PC-9 (cell line): ENCODE data around the gene CDC14B. TPM values are rescaled to one million over a fixed set of nuclear protein-coding genes. Genes with fewer than 3 reads are reported as not detected.

Experiments used
- BruUV-seq: library from RNA; stranded (reverse); fragments of 400-500 nt; replicated peaks from 2 replicates; lab custom pipeline; 2021; lab: Mats Ljungman, UMichigan
- CTCF ChIA-PET: fragments of 300-600 bp; sonication (Branson Sonifier 250); formaldehyde crosslinking; loops from one replicate; lab custom pipeline; 2022; ENCODE audit warnings: antibody characterized with exemption; lab: Charles Lee
- POLR2A ChIA-PET: fragments of 300-600 bp; sonication (Branson Sonifier 250); formaldehyde crosslinking; loops from one replicate; lab custom pipeline; 2022; ENCODE audit warnings: antibody characterized with exemption; ENCODE audit not compliant: unreplicated experiment; lab: Charles Lee
- DNase-seq, 2 experiments: peaks; one replicate each; pipeline versions ENCODE4 v3.0.0 to v3.0.0-alpha.2; 2015 to 2022; ENCODE audit warnings: mixed read lengths in 1 of 2
- H2AFZ ChIP-seq: fragments of 200-600 bp; sonication (generic); 2 replicates; pipeline ENCODE4 v1.8.1; 2017; ENCODE audit warnings: antibody characterized with exemption
- H3F3A ChIP-seq: fragments of 200-600 bp; sonication (generic); 2 replicates; pipeline ENCODE4 v1.8.1; 2017; ENCODE audit warnings: antibody characterized with exemption, mild to moderate bottlenecking, low read depth; ENCODE audit not compliant: insufficient read depth
- H3K27ac ChIP-seq: fragments of 200-600 bp; sonication (generic); 2 replicates; pipeline ENCODE4 v1.6.1; 2016; ENCODE audit warnings: mixed run types
- H3K27me3 ChIP-seq: fragments of 200-600 bp; sonication (generic); 2 replicates; pipeline ENCODE4 v1.6.1; 2016; ENCODE audit warnings: low read depth, mixed run types; ENCODE audit not compliant: insufficient read depth
- H3K36me3 ChIP-seq: fragments of 200-600 bp; sonication (generic); 2 replicates; pipeline ENCODE4 v1.6.1; 2016; ENCODE audit warnings: low read depth, mixed run types
- H3K4me1 ChIP-seq: fragments of 200-600 bp; sonication (generic); replicated peaks from 2 replicates; pipeline ENCODE4 v1.6.1; 2016; ENCODE audit warnings: mixed run types; ENCODE audit not compliant: insufficient read depth
- H3K4me2 ChIP-seq: fragments of 200-600 bp; sonication (generic); 2 replicates; pipeline ENCODE4 v1.6.1; 2017; ENCODE audit warnings: mixed run types
- H3K4me3 ChIP-seq: fragments of 200-600 bp; sonication (generic); 2 replicates; pipeline ENCODE4 v1.6.1; 2016; ENCODE audit warnings: mixed run types
- H3K79me2 ChIP-seq: fragments of 200-600 bp; sonication (generic); 2 replicates; pipeline ENCODE4 v1.6.1; 2017; ENCODE audit warnings: low read depth, mixed run types
- H3K9me2 ChIP-seq: fragments of 200-600 bp; sonication (generic); 2 replicates; pipeline ENCODE4 v1.8.1; 2017; ENCODE audit warnings: mild to moderate bottlenecking; ENCODE audit not compliant: insufficient read depth
- H3K9me3 ChIP-seq: fragments of 200-600 bp; sonication (generic); 2 replicates; pipeline ENCODE4 v1.8.1; 2016; ENCODE audit warnings: low read depth; ENCODE audit not compliant: insufficient read depth
- H4K20me1 ChIP-seq: fragments of 200-600 bp; sonication (generic); 2 replicates; pipeline ENCODE4 v1.8.1; 2017; ENCODE audit not compliant: insufficient read depth
- CTCF ChIP-seq: fragments of 200-600 bp; sonication (generic); conservative IDR thresholded peaks from 2 replicates; pipeline ENCODE4 v1.6.1; 2017; ENCODE audit warnings: mixed run types, antibody characterized with exemption, mild to moderate bottlenecking, moderate library complexity
- EZH2 ChIP-seq: fragments of 200-600 bp; sonication (generic); IDR thresholded peaks from 2 replicates; pipeline ENCODE4 v1.8.0; 2017; ENCODE audit warnings: antibody characterized with exemption, low read depth
- intact Hi-C: fragments of 100-400 bp; cut with micrococcal nuclease; formaldehyde crosslinking; loops from one replicate; pipeline ENCODE4 v1.10.0; 2022; ENCODE audit not compliant: unreplicated experiment
- total RNA-seq: library from RNA; stranded (reverse); gene quantifications from 2 replicates; pipeline ENCODE4 v1.2.3, GENCODE V29; 2021

The CDC14B gene
- total RNA-seq, 1 experiment from 2014 or later, result 47.2 TPM

GRCh38 chr9:96609732-96610131, 9.9 kb downstream of the CDC14B start:
- no peaks in the 10 kb centered on the region for H4K20me1 ChIP-seq
- H3K79me2 ChIP-seq, result peaks cover 72% of the 10 kb centered on the region
- TF ChIP-seq CTCF (no peak), EZH2 (no peak)
- no peak overlapping the region for H3K4me2 ChIP-seq
- CTCF ChIA-PET, result no interaction called here
- H2AFZ ChIP-seq, result no peak overlapping the region
- H3K4me3 ChIP-seq, result no peak overlapping the region
- H3K27me3 ChIP-seq, result no peaks in the 10 kb centered on the region
- H3K9me2 ChIP-seq, result no peaks in the 10 kb centered on the region
- POLR2A ChIA-PET, result interaction anchor here (0.8 kb wide), 1 partner anchor 45 kb away, joined by 5 read pairs; no protein-coding TSS in a partner anchor
- no peak for DNase-seq
- intact Hi-C loops, result no loop called here
- no peaks in the 10 kb centered on the region for H3K36me3 ChIP-seq
- H3K4me1 ChIP-seq, result peaks cover 19% of the 10 kb centered on the region
- peaks cover 9% of the 10 kb centered on the region for H3F3A ChIP-seq
- H3K27ac ChIP-seq, result no peak overlapping the region
- H3K9me3 ChIP-seq, result no peaks in the 10 kb centered on the region
- no TSS peak for BruUV-seq

GRCh38 chr9:96607971-96608370, 11.7 kb downstream of the CDC14B start:
- CTCF ChIA-PET, result no interaction called here
- no peaks in the 10 kb centered on the region for H3K27me3 ChIP-seq
- POLR2A ChIA-PET, result no interaction called here
- no peak overlapping the region for H3K4me2 ChIP-seq
- H3K27ac ChIP-seq, result no peak overlapping the region
- peaks cover 5% of the 10 kb centered on the region; the same call in 1 of the 2 replicates for H3F3A ChIP-seq
- H3K4me3 ChIP-seq, result no peak overlapping the region
- H4K20me1 ChIP-seq, result no peaks in the 10 kb centered on the region
- H3K4me1 ChIP-seq, result peaks cover 13% of the 10 kb centered on the region
- no peaks in the 10 kb centered on the region for H3K9me3 ChIP-seq
- no peak overlapping the region for H2AFZ ChIP-seq
- DNase-seq, result no peak
- H3K9me2 ChIP-seq, result no peaks in the 10 kb centered on the region
- intact Hi-C loops, result no loop called here
- no TSS peak for BruUV-seq
- no peak for TF ChIP-seq EZH2
- TF ChIP-seq CTCF, result no peak
- peaks cover 63% of the 10 kb centered on the region for H3K79me2 ChIP-seq
- H3K36me3 ChIP-seq, result no peaks in the 10 kb centered on the region

DNA sequence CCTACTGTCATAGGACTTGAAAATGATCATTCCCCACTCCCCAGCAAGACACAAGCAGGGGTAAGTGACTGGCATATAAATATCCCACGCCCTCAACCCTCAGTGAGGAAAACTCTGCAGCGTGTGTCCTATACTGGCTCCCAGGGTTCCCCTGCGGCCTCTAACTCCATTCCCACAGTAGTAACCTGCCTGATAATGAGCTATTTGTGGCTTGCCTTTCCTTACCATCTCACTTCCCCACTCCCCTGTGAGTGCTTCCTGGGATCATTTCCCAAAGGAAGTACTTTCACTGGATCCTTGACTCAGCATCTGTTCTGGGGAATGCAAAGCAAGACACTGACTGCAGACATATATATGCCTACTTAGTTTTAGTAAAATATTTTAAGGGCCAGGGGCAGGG, 14.3 kb downstream of the CDC14B start:
- intact Hi-C loops, result no loop called here
- POLR2A ChIA-PET, result no interaction called here
- Histone ChIP-seq H3F3A (no peaks in the 10 kb centered on the region), H3K9me2 (no peaks in the 10 kb centered on the region), H3K4me2 (no peak overlapping the region), H3K36me3 (no peaks in the 10 kb centered on the region), H3K27ac (no peak overlapping the region), H3K79me2 (peaks cover 41% of the 10 kb centered on the region), H3K4me1 (no peaks in the 10 kb centered on the region), H3K9me3 (no peaks in the 10 kb centered on the region), H2AFZ (no peak overlapping the region), H3K4me3 (no peak overlapping the region), H4K20me1 (no peaks in the 10 kb centered on the region), H3K27me3 (no peaks in the 10 kb centered on the region)
- CTCF ChIA-PET, result no interaction called here
- no TSS peak for BruUV-seq
- TF ChIP-seq CTCF, result no peak
- no peak for DNase-seq
